Fibroblast of skin of scalp (primary cell): ENCODE measurements around the gene AMER1.

ENCODE experiments used
- DNase-seq: peaks from one replicate; pipeline ENCODE4 v3.0.0-alpha.2; 2013

AMER1 gene

GRCh38 chrX:64184396-64184795 is 21.1 kb downstream of the AMER1 start:
- DNase-seq = no peak

GRCh38 chrX:64182208-64182607 is 23.3 kb downstream of the AMER1 start:
- no peak for DNase-seq

- no peak for DNase-seq
These were observed 28.6 kb downstream of the AMER1 start for GRCh38 chrX:64176876-64177275.

- DNase-seq = no peak
These were observed 35.5 kb downstream of the AMER1 start for GRCh38 chrX:64169988-64170387.

DNA sequence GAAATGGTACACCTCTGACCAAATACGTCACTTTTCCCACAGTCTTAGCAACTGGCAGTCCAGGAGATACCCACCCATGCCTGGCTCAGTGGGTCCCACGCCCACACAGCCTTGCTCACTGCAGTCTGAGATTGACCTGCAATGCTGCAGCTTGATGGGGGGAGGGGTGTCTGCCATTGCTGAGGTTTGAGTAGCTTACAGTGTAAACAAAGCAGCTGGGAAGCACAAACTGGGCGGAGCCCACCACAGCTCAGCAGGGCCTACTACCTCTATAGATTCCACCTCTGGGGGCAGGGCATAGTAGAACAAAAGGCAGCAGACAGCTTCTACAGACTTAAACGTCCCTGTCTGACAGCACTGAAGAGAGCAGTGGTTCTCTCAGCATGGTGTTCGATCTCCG is 52.7 kb downstream of the AMER1 start:
- no peak for DNase-seq

DNA sequence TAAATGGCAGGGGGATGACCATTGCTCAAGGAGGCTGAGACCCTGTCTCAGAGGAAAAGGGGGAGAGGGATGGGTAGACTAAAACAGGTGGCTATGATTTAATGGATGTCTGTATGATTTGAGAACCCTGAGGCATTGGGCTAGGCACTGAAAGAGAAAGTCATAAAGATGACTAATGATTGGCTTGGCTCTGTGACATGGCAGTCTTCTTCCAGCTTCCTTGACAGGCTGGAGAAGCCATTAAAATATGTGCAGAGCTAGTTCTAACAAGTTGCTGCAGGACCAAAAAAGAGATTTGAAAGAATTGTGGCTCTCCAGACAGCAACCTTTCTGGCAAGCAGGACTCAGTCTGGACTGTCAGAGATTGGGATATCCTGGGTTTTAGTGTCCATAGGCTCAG is 53.6 kb downstream of the AMER1 start:
- no peak for DNase-seq

DNA sequence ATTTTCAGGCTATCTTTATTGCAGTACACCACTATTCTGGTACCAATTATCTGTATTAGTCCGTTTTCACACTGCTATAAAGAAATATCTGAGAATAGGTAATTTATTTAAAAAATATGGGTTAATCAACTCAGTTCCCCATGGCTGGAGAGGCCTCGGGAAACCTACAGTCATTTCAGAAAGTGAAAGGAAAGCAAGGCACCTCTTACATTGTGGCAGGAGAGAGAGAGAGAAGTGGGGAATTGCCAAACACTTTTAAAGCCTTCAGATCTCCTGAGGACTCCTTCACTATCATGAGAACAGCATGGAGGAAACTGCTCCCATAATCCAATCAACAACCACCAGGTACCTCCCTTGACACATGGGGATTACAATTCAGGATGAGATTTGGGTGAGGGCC is 54.7 kb downstream of the AMER1 start:
- no peak for DNase-seq
